Loucy (cell line): ENCODE data around the gene PDLIM3.

Experiments
- H2AFZ ChIP-seq: fragments of 200-600 bp; sonication (generic); 2 replicates; pipeline ENCODE4 v1.6.0; 2016; ENCODE audit warnings: antibody characterized with exemption, mild to moderate bottlenecking, low read length, moderate library complexity
- H3F3A ChIP-seq: fragments of 200-600 bp; 2 replicates; pipeline ENCODE4 v1.6.0; 2016; ENCODE audit warnings: antibody characterized with exemption, low read depth, mild to moderate bottlenecking
- H3K27me3 ChIP-seq: fragments of 200-600 bp; sonication (generic); 2 replicates; pipeline ENCODE4 v1.6.1; 2014; ENCODE audit warnings: low read length, mild to moderate bottlenecking; ENCODE audit not compliant: insufficient read depth, poor library complexity, severe bottlenecking
- H3K36me3 ChIP-seq: fragments of 200-600 bp; sonication (generic); 2 replicates; pipeline ENCODE4 v1.6.1; 2016; ENCODE audit warnings: low read length; ENCODE audit not compliant: insufficient read depth
- H3K4me1 ChIP-seq: fragments of 200-600 bp; sonication (generic); 2 replicates; pipeline ENCODE4 v1.5.1; 2014; ENCODE audit warnings: low read length, mild to moderate bottlenecking; ENCODE audit not compliant: insufficient read depth, poor library complexity, severe bottlenecking
- H3K4me2 ChIP-seq: fragments of 200-600 bp; sonication (generic); 2 replicates; pipeline ENCODE4 v1.6.0; 2014; ENCODE audit warnings: antibody characterized with exemption, low read length, low read depth, mild to moderate bottlenecking; ENCODE audit not compliant: poor library complexity, severe bottlenecking
- H3K4me3 ChIP-seq: fragments of 200-600 bp; sonication (generic); 2 replicates; pipeline ENCODE4 v1.5.1; 2014; ENCODE audit warnings: low read length, mild to moderate bottlenecking, mixed read lengths; ENCODE audit not compliant: poor library complexity, severe bottlenecking
- H3K79me2 ChIP-seq: fragments of 200-600 bp; sonication (generic); 2 replicates; pipeline ENCODE4 v1.6.1; 2014; ENCODE audit warnings: low read length; ENCODE audit not compliant: insufficient read depth
- H3K9ac ChIP-seq: fragments of 200-600 bp; sonication (generic); 2 replicates; pipeline ENCODE4 v1.6.0; 2014; ENCODE audit warnings: mild to moderate bottlenecking, low read depth, low read length, moderate library complexity; ENCODE audit not compliant: poor library complexity, severe bottlenecking
- H3K9me2 ChIP-seq: fragments of 200-600 bp; sonication (generic); replicated peaks from 2 replicates; pipeline ENCODE4 v1.6.1; 2016; ENCODE audit warnings: low read depth, low read length, mixed read lengths
- H3K9me3 ChIP-seq: fragments of 200-600 bp; sonication (generic); 2 replicates; pipeline ENCODE4 v1.6.1; 2014; ENCODE audit warnings: mild to moderate bottlenecking, antibody characterized with exemption, low read length, low read depth; ENCODE audit not compliant: insufficient read depth
- H4K20me1 ChIP-seq: fragments of 200-600 bp; sonication (generic); 2 replicates; pipeline ENCODE4 v1.6.0; 2014; ENCODE audit warnings: antibody characterized with exemption, low read length, mild to moderate bottlenecking; ENCODE audit not compliant: insufficient read depth, poor library complexity, severe bottlenecking
- EZH2phosphoT487 ChIP-seq: fragments of 200-600 bp; IDR thresholded peaks from 2 replicates; pipeline ENCODE4 v1.6.1; 2018; ENCODE audit warnings: antibody characterized with exemption, mild to moderate bottlenecking, moderate library complexity, borderline replicate concordance
- TF ChIP-seq, protein P1 (sequence below): fragments of 200-600 bp; sonication (generic); conservative IDR thresholded peaks from 2 replicates; pipeline ENCODE4 v1.5.1; 2014; ENCODE audit warnings: mild to moderate bottlenecking, antibody characterized with exemption, low read length

PDLIM3 gene

DNA sequence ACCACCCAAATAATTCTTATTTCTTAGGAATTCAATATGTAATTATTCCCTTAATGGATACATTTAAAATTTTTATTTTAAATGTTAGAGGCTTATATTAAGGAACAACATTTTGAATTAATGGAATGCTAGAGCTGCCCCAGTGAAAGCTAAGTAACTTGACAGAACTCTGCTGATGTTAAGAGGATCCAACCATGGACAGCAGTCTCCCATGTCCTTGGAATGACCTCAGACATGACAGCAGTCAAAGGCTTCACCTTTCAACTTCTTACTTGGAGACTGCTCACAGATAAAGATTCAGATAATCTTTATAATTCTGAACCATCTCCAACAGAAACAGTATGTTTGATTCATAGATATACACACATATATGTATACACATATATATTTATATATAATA lies 17.2 kb downstream of the PDLIM3 start:
- Histone ChIP-seq H3K9me3 (no peaks in the 10 kb centered on the region), H4K20me1 (no peaks in the 10 kb centered on the region), H3F3A (no peaks in the 10 kb centered on the region), H3K4me3 (no peak overlapping the region), H3K27me3 (peaks cover 65% of the 10 kb centered on the region), H3K36me3 (no peaks in the 10 kb centered on the region), H3K4me2 (no peak overlapping the region), H3K9me2 (no peaks in the 10 kb centered on the region), H3K9ac (no peak overlapping the region), H3K4me1 (no peaks in the 10 kb centered on the region), H2AFZ (no peak overlapping the region), H3K79me2 (no peaks in the 10 kb centered on the region)
- TF ChIP-seq, protein P1, sequence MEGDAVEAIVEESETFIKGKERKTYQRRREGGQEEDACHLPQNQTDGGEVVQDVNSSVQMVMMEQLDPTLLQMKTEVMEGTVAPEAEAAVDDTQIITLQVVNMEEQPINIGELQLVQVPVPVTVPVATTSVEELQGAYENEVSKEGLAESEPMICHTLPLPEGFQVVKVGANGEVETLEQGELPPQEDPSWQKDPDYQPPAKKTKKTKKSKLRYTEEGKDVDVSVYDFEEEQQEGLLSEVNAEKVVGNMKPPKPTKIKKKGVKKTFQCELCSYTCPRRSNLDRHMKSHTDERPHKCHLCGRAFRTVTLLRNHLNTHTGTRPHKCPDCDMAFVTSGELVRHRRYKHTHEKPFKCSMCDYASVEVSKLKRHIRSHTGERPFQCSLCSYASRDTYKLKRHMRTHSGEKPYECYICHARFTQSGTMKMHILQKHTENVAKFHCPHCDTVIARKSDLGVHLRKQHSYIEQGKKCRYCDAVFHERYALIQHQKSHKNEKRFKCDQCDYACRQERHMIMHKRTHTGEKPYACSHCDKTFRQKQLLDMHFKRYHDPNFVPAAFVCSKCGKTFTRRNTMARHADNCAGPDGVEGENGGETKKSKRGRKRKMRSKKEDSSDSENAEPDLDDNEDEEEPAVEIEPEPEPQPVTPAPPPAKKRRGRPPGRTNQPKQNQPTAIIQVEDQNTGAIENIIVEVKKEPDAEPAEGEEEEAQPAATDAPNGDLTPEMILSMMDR, result no peak
- TF ChIP-seq EZH2phosphoT487, result no peak

- no peaks in the 10 kb centered on the region for H3F3A ChIP-seq
- no peaks in the 10 kb centered on the region for H3K79me2 ChIP-seq
- no peaks in the 10 kb centered on the region for H4K20me1 ChIP-seq
- H3K4me3 ChIP-seq, result no peak overlapping the region
- H3K9me3 ChIP-seq, result no peaks in the 10 kb centered on the region
- no peak overlapping the region for H3K4me2 ChIP-seq
- peaks cover 93% of the 10 kb centered on the region for H3K27me3 ChIP-seq
- H3K36me3 ChIP-seq, result no peaks in the 10 kb centered on the region
- H3K9me2 ChIP-seq, result no peaks in the 10 kb centered on the region
- no peaks in the 10 kb centered on the region for H3K4me1 ChIP-seq
- TF ChIP-seq, protein P1, result no peak
- no peak for TF ChIP-seq EZH2phosphoT487
- no peak overlapping the region for H3K9ac ChIP-seq
- no peak overlapping the region for H2AFZ ChIP-seq
Observed at GRCh38 chr4:185515248-185515647, 20.1 kb downstream of the PDLIM3 start.

DNA sequence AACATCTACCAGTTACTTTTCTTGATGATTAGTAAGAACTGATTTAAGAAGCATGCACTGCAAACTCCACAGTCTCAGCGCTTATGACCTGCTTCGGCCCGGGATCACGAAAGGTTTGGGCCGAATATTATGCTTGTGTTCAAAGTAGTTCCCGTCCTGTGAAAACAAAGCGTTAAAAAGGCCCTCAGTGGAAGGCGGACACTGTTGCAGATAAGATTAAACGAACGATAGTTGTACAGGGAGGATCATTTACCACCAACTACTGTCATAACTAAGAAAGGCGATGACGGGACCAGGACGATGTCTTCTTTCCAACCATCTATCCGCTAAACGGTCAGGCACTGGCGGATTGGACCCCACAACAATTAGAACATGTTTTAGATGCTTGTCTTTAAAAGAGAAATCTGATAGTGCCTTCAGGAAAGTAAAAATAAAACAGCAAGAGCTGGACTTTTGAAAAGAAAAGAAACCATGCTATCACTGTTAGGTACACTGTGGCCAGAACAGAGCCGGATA lies 21.1 kb downstream of the PDLIM3 start:
- Histone ChIP-seq H3K27me3 (peaks cover 95% of the 10 kb centered on the region), H3K4me1 (no peaks in the 10 kb centered on the region), H3K9me2 (no peaks in the 10 kb centered on the region), H3K9me3 (no peaks in the 10 kb centered on the region), H2AFZ (no peak overlapping the region), H3K4me2 (no peak overlapping the region), H3F3A (no peaks in the 10 kb centered on the region), H4K20me1 (no peaks in the 10 kb centered on the region), H3K36me3 (no peaks in the 10 kb centered on the region), H3K79me2 (no peaks in the 10 kb centered on the region), H3K9ac (no peak overlapping the region), H3K4me3 (no peak overlapping the region)
- no peak for TF ChIP-seq EZH2phosphoT487
- TF ChIP-seq, protein P1, result no peak
